A549 treated with AZD9567 at 1 μM for 4 hours (cell line): Measurements from ENCODE around the gene PDHB. TPM values are rescaled to one million over a fixed set of nuclear protein-coding genes. Genes with fewer than 3 reads are reported as not detected.

ENCODE experiments used
- total RNA-seq: library from RNA; stranded (reverse); fragments of 200-300 nt; extraction: Qiagen RNA extraction; gene quantifications from 5 replicates; pipeline ENCODE4 v1.2.3, GENCODE V29; 2022; ENCODE audit not compliant: insufficient read depth

PDHB gene
- total RNA-seq: 50.3 to 67.1 TPM (median 62.4 TPM) in 5 replicates

GRCh38 chr3:58433400-58434167, at the start of gene PDHB:
PDHB (minus strand) TSS chr3:58433832; CDS start chr3:58433809, 23 bp downstream.

Other genes with a start within 250 kb of the PDHB start
- gene DNASE1L3, start 222.9 kb downstream of the PDHB start, total RNA-seq: 0.06 to 0.26 TPM in 2 of 5 replicates, not detected in the others
- 9.7 to 10.6 TPM (median 10.5 TPM) in 5 replicates for gene ABHD6, start 196.0 kb downstream of the PDHB start, total RNA-seq
- gene RPP14, start 127.6 kb downstream of the PDHB start, total RNA-seq: 8.6 to 12.9 TPM (median 10.3 TPM) in 5 replicates
- gene HTD2, start 127.3 kb downstream of the PDHB start, total RNA-seq: 6.9 to 9.5 TPM (median 7.9 TPM) in 5 replicates
- 5.0 to 9.0 TPM (median 5.8 TPM) in 5 replicates for gene PXK, start 100.9 kb downstream of the PDHB start, total RNA-seq
- gene KCTD6, start 58.3 kb upstream of the PDHB start, total RNA-seq: 6.3 to 9.1 TPM (median 8.0 TPM) in 5 replicates
- 6.2 to 8.8 TPM (median 7.9 TPM) in 5 replicates for gene ACOX2, start 103.4 kb upstream of the PDHB start, total RNA-seq
- gene FAM107A, start 143.6 kb upstream of the PDHB start, total RNA-seq: 0.03 to 0.09 TPM (median 0.08 TPM) in 4 of 5 replicates, not detected in the other
- gene FAM3D, start 232.9 kb upstream of the PDHB start, total RNA-seq: not detected in 5 replicates